Fibroblast of lung (primary cell): ENCODE measurements around the gene RIPOR3. TPM values are rescaled to one million over a fixed set of nuclear protein-coding genes. Genes with fewer than 3 reads are reported as not detected.

Experiments used
- DNase-seq, 2 donors: peaks; one replicate each; pipeline versions ENCODE4 v3.0.0 to v3.0.0-alpha.2; 2010; ENCODE audit warnings: low read depth in 2 of 2
- H2AFZ ChIP-seq: 2 replicates; pipeline ENCODE4 v1.5.1; 2012; ENCODE audit warnings: low read length, control low read depth, inconsistent platforms
- H3K27ac ChIP-seq: 2 replicates; pipeline ENCODE4 v1.5.1; 2011; ENCODE audit warnings: low read length, control low read depth; ENCODE audit not compliant: insufficient read depth
- H3K27me3 ChIP-seq: 2 replicates; pipeline ENCODE4 v1.5.1; 2011; ENCODE audit warnings: mild to moderate bottlenecking, low read length; ENCODE audit not compliant: control insufficient read depth, insufficient read depth
- H3K36me3 ChIP-seq: 2 replicates; pipeline ENCODE4 v1.5.1; 2011; ENCODE audit warnings: low read length; ENCODE audit not compliant: control insufficient read depth, insufficient read depth
- H3K4me1 ChIP-seq: 2 replicates; pipeline ENCODE4 v1.5.1; 2011; ENCODE audit warnings: low read length; ENCODE audit not compliant: control insufficient read depth, insufficient read depth; ENCODE audit errors: extremely low read depth
- H3K4me2 ChIP-seq: 2 replicates; pipeline ENCODE4 v1.5.1; 2011; ENCODE audit warnings: low read length, control low read depth; ENCODE audit not compliant: insufficient read depth; ENCODE audit errors: extremely low read depth
- H3K4me3 ChIP-seq, 4 experiments: fragments of 200-600 bp in 1 of 4; sonication (generic) in 1 of 4; replicated peaks in 1 of 4; 2 replicates each; pipeline ENCODE4 v1.5.1; 2011 to 2016; ENCODE audit warnings: low read length in 4 of 4, low read depth in 3 of 4, mild to moderate bottlenecking in 3 of 4, control low read depth in 2 of 4, inconsistent platforms in 1 of 4, mixed read lengths in 1 of 4; ENCODE audit not compliant: insufficient read depth in 1 of 4; ENCODE audit errors: control extremely low read depth in 1 of 4
- H3K79me2 ChIP-seq: 2 replicates; pipeline ENCODE4 v1.5.1; 2012; ENCODE audit warnings: mild to moderate bottlenecking, low read length, inconsistent platforms; ENCODE audit not compliant: control insufficient read depth, insufficient read depth
- H3K9ac ChIP-seq: 2 replicates; pipeline ENCODE4 v1.5.1; 2011; ENCODE audit warnings: mild to moderate bottlenecking, low read length, control low read depth; ENCODE audit not compliant: insufficient read depth
- H3K9me3 ChIP-seq: 2 replicates; pipeline ENCODE4 v1.5.1; 2012; ENCODE audit warnings: low read depth, low read length; ENCODE audit not compliant: control insufficient read depth, insufficient read depth
- H4K20me1 ChIP-seq: 2 replicates; pipeline ENCODE4 v1.5.1; 2011; ENCODE audit warnings: low read length; ENCODE audit not compliant: control insufficient read depth, insufficient read depth; ENCODE audit errors: extremely low read depth
- EZH2 ChIP-seq: IDR thresholded peaks from 2 replicates; pipeline ENCODE4 v1.5.1; 2012; ENCODE audit warnings: low read length, control low read depth, mild to moderate bottlenecking; ENCODE audit errors: missing control alignments
- polyA plus RNA-seq, 2 donors: library from polyadenylated mRNA; depleted of rRNA in 1 of 2; stranded (reverse) in 1 of 2; unstranded in 1 of 2; fragments of >200 nt; gene quantifications; 2 replicates each; pipeline ENCODE4 v1.2.1, GENCODE V29; 2011 to 2012; ENCODE audit warnings: missing spikeins in 1 of 2
- total RNA-seq: library from RNA; depleted of rRNA; stranded (reverse); fragments of >200 nt; gene quantifications from 2 replicates; pipeline ENCODE4 v1.2.1, GENCODE V29; 2014
- TF ChIP-seq, protein P1 (sequence below), 2 donors: IDR thresholded peaks in 1 of 2; conservative IDR thresholded peaks in 1 of 2; 1 replicate in 1 of 2; 2 replicates in 1 of 2; pipeline ENCODE4 v1.5.1; 2011 to 2012; ENCODE audit warnings: low read length in 2 of 2, control low read depth in 1 of 2, inconsistent platforms in 1 of 2, low read depth in 1 of 2, mild to moderate bottlenecking in 1 of 2

The RIPOR3 gene
- total and polyA plus RNA-seq, 2 donors (not counting 1 experiment from before 2014, with no cell fraction given), result 2.0 to 4.1 TPM

DNA sequence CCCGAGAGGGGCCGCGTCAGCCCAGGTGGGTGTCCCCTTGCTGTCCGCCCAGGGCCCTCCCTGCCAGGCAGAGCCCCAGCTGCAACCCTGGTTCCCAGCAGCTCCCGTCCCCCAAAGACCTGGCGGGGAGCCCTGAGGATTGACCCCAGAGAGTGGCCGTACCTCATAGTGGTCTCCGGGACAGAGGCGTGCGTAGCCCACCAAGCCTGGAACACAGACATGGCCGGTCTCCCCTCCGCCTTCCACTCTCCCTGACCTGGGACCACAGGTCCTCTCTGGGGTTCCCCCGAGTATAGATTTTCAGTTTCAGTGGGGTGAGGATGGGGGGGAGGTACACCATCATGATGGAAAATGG, 82.6 kb downstream of the RIPOR3 start:
- Histone ChIP-seq H3K4me2 (no peak overlapping the region), H3K4me1 (no peaks in the 10 kb centered on the region), H3K4me3 (no peak overlapping the region), H4K20me1 (no peaks in the 10 kb centered on the region), H2AFZ (no peak overlapping the region), H3K9ac (no peak overlapping the region), H3K36me3 (no peaks in the 10 kb centered on the region), H3K79me2 (no peaks in the 10 kb centered on the region), H3K27me3 (no peaks in the 10 kb centered on the region), H3K27ac (no peak overlapping the region), H3K9me3 (no peaks in the 10 kb centered on the region)
- DNase-seq, result no peak
- no peak for TF ChIP-seq EZH2
- TF ChIP-seq, protein P1, sequence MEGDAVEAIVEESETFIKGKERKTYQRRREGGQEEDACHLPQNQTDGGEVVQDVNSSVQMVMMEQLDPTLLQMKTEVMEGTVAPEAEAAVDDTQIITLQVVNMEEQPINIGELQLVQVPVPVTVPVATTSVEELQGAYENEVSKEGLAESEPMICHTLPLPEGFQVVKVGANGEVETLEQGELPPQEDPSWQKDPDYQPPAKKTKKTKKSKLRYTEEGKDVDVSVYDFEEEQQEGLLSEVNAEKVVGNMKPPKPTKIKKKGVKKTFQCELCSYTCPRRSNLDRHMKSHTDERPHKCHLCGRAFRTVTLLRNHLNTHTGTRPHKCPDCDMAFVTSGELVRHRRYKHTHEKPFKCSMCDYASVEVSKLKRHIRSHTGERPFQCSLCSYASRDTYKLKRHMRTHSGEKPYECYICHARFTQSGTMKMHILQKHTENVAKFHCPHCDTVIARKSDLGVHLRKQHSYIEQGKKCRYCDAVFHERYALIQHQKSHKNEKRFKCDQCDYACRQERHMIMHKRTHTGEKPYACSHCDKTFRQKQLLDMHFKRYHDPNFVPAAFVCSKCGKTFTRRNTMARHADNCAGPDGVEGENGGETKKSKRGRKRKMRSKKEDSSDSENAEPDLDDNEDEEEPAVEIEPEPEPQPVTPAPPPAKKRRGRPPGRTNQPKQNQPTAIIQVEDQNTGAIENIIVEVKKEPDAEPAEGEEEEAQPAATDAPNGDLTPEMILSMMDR (conservative IDR thresholded peaks at IDR 0.05 in 1 of 2, IDR thresholded peaks at IDR 0.05 in 1 of 2; ENCODE audit: low read depth in 1 of 2, low read length in 2 of 2), result no peak

DNA sequence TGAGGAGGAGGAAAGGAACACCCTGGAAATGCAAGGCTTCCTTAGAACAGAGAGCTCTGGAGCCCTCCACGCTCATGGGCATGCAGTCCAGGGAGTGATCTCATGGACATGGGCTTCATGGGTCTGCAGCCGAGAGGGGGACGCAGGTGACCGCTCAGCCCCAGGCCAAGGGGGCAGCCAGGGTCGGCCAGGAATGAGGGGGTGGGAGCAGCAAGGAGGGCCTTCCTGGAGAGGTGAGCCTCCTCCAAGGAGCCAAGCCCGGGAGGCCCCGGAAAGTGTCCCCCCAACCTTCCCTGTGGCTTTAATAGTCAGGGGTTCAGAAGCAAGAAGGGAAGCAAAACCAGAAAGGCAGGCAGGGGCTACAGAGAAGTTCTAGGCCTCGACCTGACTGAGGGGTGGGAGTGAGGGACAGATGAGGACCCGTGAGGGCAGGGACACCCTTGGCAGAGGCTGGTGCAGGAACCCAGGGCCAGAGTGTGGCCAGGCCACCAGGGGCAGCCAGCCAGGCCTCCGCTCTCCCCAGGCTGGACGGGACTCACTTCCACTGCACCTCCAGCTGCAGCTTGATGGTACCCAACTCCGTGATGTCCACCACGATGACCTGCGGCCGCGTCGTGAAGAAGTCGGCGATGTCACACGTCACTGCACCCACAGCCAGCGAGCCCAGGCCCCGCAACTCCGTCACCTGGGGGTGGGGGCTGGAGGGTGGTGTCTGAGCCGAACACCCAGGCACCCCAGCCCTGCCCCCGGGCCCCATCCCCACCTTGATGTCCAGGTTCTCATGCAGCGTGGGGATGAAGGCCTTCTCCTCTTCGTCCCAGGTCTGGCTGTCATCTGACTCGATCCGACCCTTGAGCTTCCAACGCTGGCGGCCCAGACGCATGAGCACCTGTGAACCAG, 83.2 kb downstream of the RIPOR3 start:
- no peaks in the 10 kb centered on the region for H4K20me1 ChIP-seq
- no peaks in the 10 kb centered on the region for H3K4me1 ChIP-seq
- no peaks in the 10 kb centered on the region for H3K79me2 ChIP-seq
- no peak overlapping the region for H3K27ac ChIP-seq
- no peak for DNase-seq
- TF ChIP-seq EZH2, result no peak
- TF ChIP-seq, protein P1 (conservative IDR thresholded peaks at IDR 0.05 in 1 of 2, IDR thresholded peaks at IDR 0.05 in 1 of 2; ENCODE audit: low read depth in 1 of 2, low read length in 2 of 2), result no peak
- H3K4me2 ChIP-seq, result no peak overlapping the region
- no peaks in the 10 kb centered on the region for H3K9me3 ChIP-seq
- no peak overlapping the region for H3K9ac ChIP-seq
- no peaks in the 10 kb centered on the region for H3K27me3 ChIP-seq
- no peak overlapping the region for H2AFZ ChIP-seq
- H3K36me3 ChIP-seq, result no peaks in the 10 kb centered on the region
- no peak overlapping the region for H3K4me3 ChIP-seq

DNA sequence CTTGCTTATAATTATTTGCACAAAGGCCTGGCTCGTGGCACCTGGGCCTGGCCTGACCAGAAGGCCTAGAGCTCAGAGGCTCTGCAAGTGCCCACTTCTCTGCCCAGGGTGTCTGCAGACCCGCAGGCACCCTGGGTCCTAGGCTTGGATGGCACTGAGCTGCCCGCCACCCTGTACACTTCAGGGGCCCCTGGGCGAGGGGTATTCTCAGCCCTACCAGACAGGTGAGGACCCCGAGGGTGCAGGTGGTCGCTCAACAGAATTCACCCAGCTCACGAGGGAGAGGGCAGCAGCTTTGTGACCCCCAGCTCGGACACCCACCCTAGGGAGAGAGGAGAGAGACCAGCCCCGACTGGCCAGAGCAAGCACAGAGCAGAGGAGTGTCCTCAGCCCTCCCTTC, 83.9 kb downstream of the RIPOR3 start:
- TF ChIP-seq, protein P1 (conservative IDR thresholded peaks at IDR 0.05 in 1 of 2, IDR thresholded peaks at IDR 0.05 in 1 of 2; ENCODE audit: low read depth in 1 of 2, low read length in 2 of 2), result no peak
- no peak for TF ChIP-seq EZH2
- H3K4me2 ChIP-seq, result no peak overlapping the region
- H3K27ac ChIP-seq, result no peak overlapping the region
- H2AFZ ChIP-seq, result no peak overlapping the region
- no peaks in the 10 kb centered on the region for H3K27me3 ChIP-seq
- no peak for DNase-seq
- no peak overlapping the region for H3K9ac ChIP-seq
- H3K36me3 ChIP-seq, result no peaks in the 10 kb centered on the region
- H3K9me3 ChIP-seq, result no peaks in the 10 kb centered on the region
- H3K4me1 ChIP-seq, result no peaks in the 10 kb centered on the region
- H3K4me3 ChIP-seq, result no peak overlapping the region
- H4K20me1 ChIP-seq, result no peaks in the 10 kb centered on the region
- no peaks in the 10 kb centered on the region for H3K79me2 ChIP-seq
